LNCAP (cell line): ENCODE measurements around the gene ADGRD1.

Experiments
- CTCF ChIP-seq: fragments of 450-650 bp; IDR thresholded peaks from 2 replicates; pipeline ENCODE4 v1.5.1; 2017; ENCODE audit warnings: mild to moderate bottlenecking

Gene ADGRD1

GRCh38 chr12:131164096-131164872 is 210.6 kb downstream of the ADGRD1 start:
- TF ChIP-seq CTCF, result no peak

DNA sequence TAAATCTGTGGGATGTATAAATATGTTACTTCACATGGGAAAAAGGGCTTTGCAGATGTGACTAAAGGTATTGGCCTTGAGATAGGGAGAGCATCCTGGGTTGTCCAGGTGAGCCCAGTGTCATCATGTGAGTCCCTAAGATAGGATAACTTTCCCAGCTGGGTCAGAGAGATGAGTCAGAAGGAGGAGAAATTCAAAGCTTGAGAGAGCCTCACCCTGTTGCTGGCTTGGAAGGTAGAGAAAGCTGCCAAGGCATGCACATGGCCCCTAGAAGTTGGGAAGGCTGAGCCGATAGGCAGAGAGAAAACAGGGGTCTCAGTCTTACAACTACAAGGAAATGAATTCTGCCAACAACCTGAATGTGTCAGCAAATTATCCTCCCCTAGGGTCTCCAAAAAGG is 213.0 kb downstream of the ADGRD1 start:
- no peak for TF ChIP-seq CTCF

DNA sequence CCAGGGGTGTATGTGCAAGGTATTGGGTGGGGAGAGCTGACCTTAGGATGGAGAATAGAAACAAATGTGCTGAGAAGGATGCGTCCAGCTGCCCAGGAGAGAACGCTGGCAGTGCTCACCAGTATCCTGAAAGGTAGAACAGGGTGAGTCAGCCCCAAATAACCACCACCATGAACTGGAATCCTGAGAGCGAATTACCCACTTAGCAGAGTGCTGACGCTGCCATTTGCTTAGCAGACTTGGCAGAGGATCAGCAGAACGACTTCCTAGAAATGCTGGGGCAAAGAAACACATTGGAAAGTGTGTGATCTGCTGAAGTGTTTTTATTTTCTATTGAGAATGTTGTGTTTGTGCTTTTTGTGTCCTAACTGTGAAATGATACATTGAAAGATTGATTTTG is 213.6 kb downstream of the ADGRD1 start:
- no peak for TF ChIP-seq CTCF

- TF ChIP-seq CTCF, result no peak
These were observed 217.3 kb downstream of the ADGRD1 start for GRCh38 chr12:131171029-131171428.

GRCh38 chr12:131174901-131175300 is 221.2 kb downstream of the ADGRD1 start:
- TF ChIP-seq CTCF, result no peak

- no peak for TF ChIP-seq CTCF
These were observed 222.6 kb downstream of the ADGRD1 start for GRCh38 chr12:131176266-131176665.

DNA sequence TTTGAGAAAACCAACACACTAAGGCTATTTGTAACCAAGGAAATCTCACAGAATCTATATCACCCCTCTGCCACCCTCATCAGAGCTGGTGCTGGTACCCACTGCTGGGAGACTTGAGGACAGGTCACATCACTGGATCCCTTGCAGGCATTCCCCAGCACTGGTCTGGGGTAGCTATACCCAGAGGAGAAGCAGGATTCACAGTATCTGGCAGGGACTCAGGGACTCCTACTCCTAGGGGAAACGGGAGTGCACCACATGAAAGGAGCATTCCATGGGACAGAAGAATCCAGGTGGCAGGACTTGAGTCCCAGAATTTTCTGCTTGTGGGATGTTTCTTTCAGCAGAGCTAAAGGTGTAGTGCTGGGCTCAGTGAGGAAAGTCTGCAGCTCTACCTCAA is 223.2 kb downstream of the ADGRD1 start:
- TF ChIP-seq CTCF, result no peak

- no peak for TF ChIP-seq CTCF
These were observed 223.9 kb downstream of the ADGRD1 start for GRCh38 chr12:131177599-131177998.
